Measurements from ENCODE around the gene TLCD3B. TPM values are rescaled to one million over a fixed set of nuclear protein-coding genes. Genes with fewer than 3 reads are reported as not detected.
A peak's percentile ranks its signal among the peaks of the same experiment; 100 is the strongest.

The TLCD3B gene
- total RNA-seq, 4 donors from 2014 or later: not detected

- 83 to 85% methylated on average over 19 of the region's 19 CpGs for WGBS, 2 donors
- H3K4me3 ChIP-seq (ENCODE audit: low read depth, poor library complexity, severe bottlenecking): no peak overlapping the region
- DNase-seq (ENCODE audit: low spot score in 2 of 2): no peak
- TF ChIP-seq CTCF (IDR thresholded peaks at IDR 0.05): no peak
- TF ChIP-seq POLR2A (IDR thresholded peaks at IDR 0.05): no peak
- intact Hi-C loops (cut with DNase I; ENCODE audit: low total_unique reads): no loop called here
These were observed 28.3 kb downstream of the TLCD3B start for GRCh38 chr16:30002614-30003346.

DNA sequence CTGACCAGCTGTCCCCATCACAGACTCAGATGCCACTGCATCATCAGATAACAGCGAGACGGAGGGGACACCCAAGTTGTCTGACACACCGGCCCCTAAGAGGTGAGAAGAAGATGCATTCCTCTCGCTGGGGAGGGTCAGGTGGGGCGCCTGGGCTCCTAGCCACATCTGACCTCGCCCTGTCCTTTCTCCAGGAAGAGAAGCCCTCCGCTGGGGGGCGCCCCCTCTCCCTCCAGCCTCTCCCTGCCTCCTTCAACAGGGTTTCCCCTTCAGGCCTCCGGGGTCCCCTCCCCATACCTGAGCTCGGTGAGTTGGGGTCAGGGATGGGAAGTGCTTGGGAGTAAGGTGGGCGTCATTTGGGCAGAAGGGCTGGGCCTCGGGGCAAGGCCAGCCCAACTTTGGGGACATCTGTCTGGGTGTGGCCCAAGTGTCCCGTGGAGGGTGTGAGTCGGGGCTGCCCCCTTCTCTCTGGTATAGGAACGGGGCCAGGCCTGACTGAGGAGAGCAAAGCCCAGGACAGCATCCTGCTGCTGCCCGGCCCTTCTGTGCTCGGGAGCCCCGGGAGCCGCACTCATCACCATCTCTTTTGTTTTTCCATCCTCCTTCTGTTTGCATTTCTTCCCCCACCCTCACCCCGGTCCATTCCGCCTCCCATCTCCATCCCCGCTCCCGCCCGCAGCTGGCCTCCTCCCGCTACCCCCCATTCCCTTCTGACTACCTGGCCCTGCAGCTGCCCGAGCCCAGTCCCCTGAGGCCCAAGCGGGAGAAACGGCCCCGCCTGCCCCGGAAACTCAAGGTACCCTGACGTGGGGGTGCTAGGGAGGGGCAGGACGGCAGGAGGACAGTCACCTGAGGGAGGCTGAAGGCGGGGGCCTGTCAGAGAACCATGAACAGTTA is 30.1 kb downstream of the TLCD3B start:
- intact Hi-C loops (cut with DNase I; ENCODE audit: low total_unique reads): no loop called here
- no peak overlapping the region for H3K4me3 ChIP-seq (ENCODE audit: low read depth, poor library complexity, severe bottlenecking)
- 78 to 82% methylated on average over 33 of the region's 33 CpGs for WGBS, 2 donors
- no peak for TF ChIP-seq POLR2A (IDR thresholded peaks at IDR 0.05)
- TF ChIP-seq CTCF (IDR thresholded peaks at IDR 0.05): no peak
- no peak for DNase-seq (ENCODE audit: low spot score in 2 of 2)

GRCh38 chr16:29999605-30000004 is 31.5 kb downstream of the TLCD3B start:
- intact Hi-C loops (cut with DNase I; ENCODE audit: low total_unique reads): no loop called here
- TF ChIP-seq POLR2A (IDR thresholded peaks at IDR 0.05): no peak
- TF ChIP-seq CTCF (IDR thresholded peaks at IDR 0.05): no peak
- no peak overlapping the region for H3K4me3 ChIP-seq (ENCODE audit: low read depth, poor library complexity, severe bottlenecking)
- WGBS, 2 donors: 85 to 87% methylated on average over 6 of the region's 6 CpGs
- DNase-seq (ENCODE audit: low spot score in 2 of 2): no peak

GRCh38 chr16:29996766-29997250 is 34.3 kb downstream of the TLCD3B start:
- DNase-seq (ENCODE audit: low spot score in 2 of 2): no peak
- TF ChIP-seq POLR2A (IDR thresholded peaks at IDR 0.05) (no peak), CTCF (IDR thresholded peaks at IDR 0.05) (no peak)
- peak overlapping the region; percentile 74 for H3K4me3 ChIP-seq (ENCODE audit: low read depth, poor library complexity, severe bottlenecking)
- WGBS, 2 donors: 21 to 23% methylated on average over 9 of the region's 9 CpGs
- intact Hi-C loops (cut with DNase I; ENCODE audit: low total_unique reads): no loop called here

DNA sequence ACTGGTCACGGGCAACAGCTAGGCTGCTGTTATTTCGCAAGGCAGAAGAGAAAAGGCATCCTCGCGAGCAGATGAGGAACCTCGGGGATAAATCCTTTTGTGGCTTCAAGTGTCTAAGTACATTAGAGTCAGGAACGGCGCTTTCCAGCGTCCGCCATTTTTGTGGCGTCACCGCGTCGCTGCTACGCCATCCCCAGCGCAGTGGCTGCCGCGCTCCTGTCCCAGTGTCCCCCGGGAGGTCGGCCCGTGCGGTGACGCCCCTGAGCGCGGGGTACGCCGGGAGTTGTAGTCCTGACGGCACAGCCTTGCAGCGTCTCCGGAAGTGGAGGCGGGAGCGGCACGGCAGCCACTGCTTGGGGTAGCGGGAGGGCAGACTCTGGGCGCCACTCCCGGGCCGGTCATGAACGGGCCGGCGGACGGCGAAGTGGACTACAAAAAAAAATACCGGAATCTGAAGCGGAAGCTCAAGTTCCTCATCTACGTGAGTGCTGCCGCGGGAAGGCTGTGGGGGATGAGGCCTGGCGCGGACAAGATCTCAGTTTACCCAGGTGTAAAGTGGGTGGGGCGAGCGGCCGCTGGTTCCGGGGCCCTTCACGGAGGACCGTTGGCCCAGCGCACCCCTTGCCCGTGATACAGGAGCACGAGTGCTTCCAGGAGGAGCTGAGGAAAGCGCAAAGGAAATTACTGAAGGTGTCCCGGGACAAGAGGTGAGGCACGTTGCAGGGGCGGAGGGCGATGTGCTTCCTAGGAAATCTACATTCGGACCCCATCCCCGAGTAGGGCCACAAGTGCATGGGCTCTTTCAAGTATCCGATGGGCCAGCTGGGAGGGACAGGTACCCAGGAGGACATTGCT is 34.9 kb downstream of the TLCD3B start, which contains the start of gene INO80E:
Gene INO80E (plus strand): TSS at position 331 of the 855 bp plus-strand sequence. CDS start 70 bp downstream, at position 401.
- WGBS, 2 donors: 0 to 1% methylated on average over 52 to 65 of the region's 65 CpGs
- peak within 1 kb of the TSS; percentile 74 for H3K4me3 ChIP-seq (ENCODE audit: low read depth, poor library complexity, severe bottlenecking)
- TF ChIP-seq POLR2A (IDR thresholded peaks at IDR 0.05) (no peak), CTCF (IDR thresholded peaks at IDR 0.05) (no peak)
- DNase-seq (ENCODE audit: low spot score in 2 of 2): peak; percentile 97 to 100
- intact Hi-C loops (cut with DNase I; ENCODE audit: low total_unique reads): no loop called here
